Measurements from ENCODE around the gene IL1RL2.

Gene IL1RL2

GRCh38 chr2:102261467-102262135, 74.8 kb downstream of the IL1RL2 start:
- Mint-ChIP-seq H3K9me3 (no peaks in the 10 kb centered on the region), H3K36me3 (ENCODE audit: insufficient read depth) (no peaks in the 10 kb centered on the region), H3K27ac (no peak overlapping the region), H3K4me3 (no peak overlapping the region), H3K27me3 (no peaks in the 10 kb centered on the region), H3K4me1 (ENCODE audit: low read depth in 2 of 2) (peaks cover 19 to 27% of the 10 kb centered on the region in 2 donors)
- no peak for DNase-seq
- ATAC-seq (replicated peaks) = no peak

- no peaks in the 10 kb centered on the region for H3K27me3 Mint-ChIP-seq
- H3K4me1 Mint-ChIP-seq (ENCODE audit: low read depth in 2 of 2) = peaks cover 12 to 20% of the 10 kb centered on the region in 2 donors
- no peak overlapping the region for H3K4me3 Mint-ChIP-seq
- ATAC-seq (replicated peaks) (peak; percentile 64), DNase-seq (no peak)
- no peaks in the 10 kb centered on the region for H3K9me3 Mint-ChIP-seq
- H3K27ac Mint-ChIP-seq = no peak overlapping the region
- H3K36me3 Mint-ChIP-seq (ENCODE audit: insufficient read depth) = no peaks in the 10 kb centered on the region
These were observed 75.7 kb downstream of the IL1RL2 start for GRCh38 chr2:102262216-102263129.

- ATAC-seq (replicated peaks) (no peak), DNase-seq (no peak)
- Mint-ChIP-seq H3K9me3 (no peaks in the 10 kb centered on the region), H3K4me1 (ENCODE audit: low read depth in 2 of 2) (peaks cover 3 to 9% of the 10 kb centered on the region in 2 donors), H3K4me3 (no peak overlapping the region), H3K36me3 (ENCODE audit: insufficient read depth) (no peaks in the 10 kb centered on the region), H3K27me3 (peaks cover 0 to 5% of the 10 kb centered on the region in 2 donors), H3K27ac (no peak overlapping the region)
These were observed 78.1 kb downstream of the IL1RL2 start for GRCh38 chr2:102264952-102265351.

GRCh38 chr2:102266204-102266603, 79.4 kb downstream of the IL1RL2 start:
- ATAC-seq (replicated peaks) (no peak), DNase-seq (no peak)
- no peaks in the 10 kb centered on the region for H3K9me3 Mint-ChIP-seq
- H3K27me3 Mint-ChIP-seq = peaks cover 0 to 14% of the 10 kb centered on the region in 2 donors
- H3K27ac Mint-ChIP-seq = no peak overlapping the region
- H3K36me3 Mint-ChIP-seq (ENCODE audit: insufficient read depth) = no peaks in the 10 kb centered on the region
- no peak overlapping the region for H3K4me3 Mint-ChIP-seq
- peaks cover 3 to 9% of the 10 kb centered on the region in 2 donors for H3K4me1 Mint-ChIP-seq (ENCODE audit: low read depth in 2 of 2)

GRCh38 chr2:102267774-102268173, 81.0 kb downstream of the IL1RL2 start:
- no peak for ATAC-seq (replicated peaks)
- Mint-ChIP-seq H3K27me3 (peaks cover 0 to 14% of the 10 kb centered on the region in 2 donors), H3K9me3 (no peaks in the 10 kb centered on the region), H3K27ac (no peak overlapping the region), H3K4me3 (no peak overlapping the region), H3K36me3 (ENCODE audit: insufficient read depth) (no peaks in the 10 kb centered on the region), H3K4me1 (ENCODE audit: low read depth in 2 of 2) (peaks cover 10 to 14% of the 10 kb centered on the region in 2 donors)
- no peak for DNase-seq

GRCh38 chr2:102268510-102269199, 81.8 kb downstream of the IL1RL2 start:
- peaks cover 8 to 12% of the 10 kb centered on the region in 2 donors for H3K4me1 Mint-ChIP-seq (ENCODE audit: low read depth in 2 of 2)
- H3K9me3 Mint-ChIP-seq = no peaks in the 10 kb centered on the region
- H3K4me3 Mint-ChIP-seq = no peak overlapping the region
- no peak for ATAC-seq (replicated peaks)
- DNase-seq = no peak
- H3K27me3 Mint-ChIP-seq = peaks cover 0 to 14% of the 10 kb centered on the region in 2 donors
- H3K36me3 Mint-ChIP-seq (ENCODE audit: insufficient read depth) = no peaks in the 10 kb centered on the region
- no peak overlapping the region for H3K27ac Mint-ChIP-seq

GRCh38 chr2:102269200-102269524, 82.3 kb downstream of the IL1RL2 start:
- no peak overlapping the region for H3K4me3 Mint-ChIP-seq
- DNase-seq (no peak), ATAC-seq (replicated peaks) (no peak)
- peaks cover 7 to 9% of the 10 kb centered on the region in 2 donors for H3K4me1 Mint-ChIP-seq (ENCODE audit: low read depth in 2 of 2)
- H3K27ac Mint-ChIP-seq = no peak overlapping the region
- H3K27me3 Mint-ChIP-seq = peaks cover 0 to 14% of the 10 kb centered on the region in 2 donors
- H3K36me3 Mint-ChIP-seq (ENCODE audit: insufficient read depth) = no peaks in the 10 kb centered on the region
- no peaks in the 10 kb centered on the region for H3K9me3 Mint-ChIP-seq

GRCh38 chr2:102271844-102272243, 85.0 kb downstream of the IL1RL2 start:
- Mint-ChIP-seq H3K27ac (peak overlapping the region in 1 of 2 donors; percentile 50), H3K36me3 (ENCODE audit: insufficient read depth) (no peaks in the 10 kb centered on the region), H3K9me3 (peaks cover 0 to 6% of the 10 kb centered on the region in 2 donors), H3K27me3 (peaks cover 0 to 14% of the 10 kb centered on the region in 2 donors), H3K4me1 (ENCODE audit: low read depth in 2 of 2) (peaks cover 20 to 24% of the 10 kb centered on the region in 2 donors), H3K4me3 (no peak overlapping the region)
- DNase-seq (no peak), ATAC-seq (replicated peaks) (peak; percentile 74)

GRCh38 chr2:102273619-102274211, 86.9 kb downstream of the IL1RL2 start:
- no peaks in the 10 kb centered on the region for H3K36me3 Mint-ChIP-seq (ENCODE audit: insufficient read depth)
- no peak overlapping the region for H3K27ac Mint-ChIP-seq
- H3K9me3 Mint-ChIP-seq = peaks cover 0 to 6% of the 10 kb centered on the region in 2 donors
- no peak for DNase-seq
- H3K4me1 Mint-ChIP-seq (ENCODE audit: low read depth in 2 of 2) = peaks cover 29 to 37% of the 10 kb centered on the region in 2 donors
- no peak for ATAC-seq (replicated peaks)
- H3K27me3 Mint-ChIP-seq = peaks cover 0 to 14% of the 10 kb centered on the region in 2 donors
- H3K4me3 Mint-ChIP-seq = no peak overlapping the region

- peak overlapping the region; percentile 49 to 56 for H3K4me3 Mint-ChIP-seq
- H3K9me3 Mint-ChIP-seq = peaks cover 0 to 6% of the 10 kb centered on the region in 2 donors
- H3K27ac Mint-ChIP-seq = peak overlapping the region in 1 of 2 donors; percentile 15
- peaks cover 28 to 39% of the 10 kb centered on the region in 2 donors for H3K4me1 Mint-ChIP-seq (ENCODE audit: low read depth in 2 of 2)
- DNase-seq (no peak), ATAC-seq (replicated peaks) (peak; percentile 84)
- H3K27me3 Mint-ChIP-seq = no peaks in the 10 kb centered on the region
- no peaks in the 10 kb centered on the region for H3K36me3 Mint-ChIP-seq (ENCODE audit: insufficient read depth)
These were observed 89.9 kb downstream of the IL1RL2 start for GRCh38 chr2:102276549-102277201.

- no peak for DNase-seq
- H3K36me3 Mint-ChIP-seq (ENCODE audit: insufficient read depth) = no peaks in the 10 kb centered on the region
- H3K27ac Mint-ChIP-seq = peak overlapping the region in 1 of 2 donors; percentile 15
- peaks cover 0 to 6% of the 10 kb centered on the region in 2 donors for H3K9me3 Mint-ChIP-seq
- H3K27me3 Mint-ChIP-seq = no peaks in the 10 kb centered on the region
- ATAC-seq (replicated peaks) = no peak
- peak overlapping the region; percentile 49 to 56 for H3K4me3 Mint-ChIP-seq
- H3K4me1 Mint-ChIP-seq (ENCODE audit: low read depth in 2 of 2) = peaks cover 22 to 34% of the 10 kb centered on the region in 2 donors
These were observed 90.4 kb downstream of the IL1RL2 start for GRCh38 chr2:102277202-102277700.

- Mint-ChIP-seq H3K4me1 (ENCODE audit: low read depth in 2 of 2) (peaks cover 22 to 34% of the 10 kb centered on the region in 2 donors), H3K36me3 (ENCODE audit: insufficient read depth) (no peaks in the 10 kb centered on the region), H3K4me3 (no peak overlapping the region), H3K9me3 (peaks cover 0 to 6% of the 10 kb centered on the region in 2 donors), H3K27me3 (no peaks in the 10 kb centered on the region), H3K27ac (no peak overlapping the region)
- DNase-seq (no peak), ATAC-seq (replicated peaks) (no peak)
These were observed 92.0 kb downstream of the IL1RL2 start for GRCh38 chr2:102278720-102279390.

Measured in effector memory CD8-positive, alpha-beta T cell (primary cell).